ENCODE data around the gene CACNA1G.

GRCh38 chr17:50548831-50549230, 11.7 kb upstream of the CACNA1G start:
- TF ChIP-seq CTCF (IDR thresholded peaks at IDR 0.05; ENCODE audit: low read depth, low read length, missing input control), result no peak
- no peak for TF ChIP-seq YY1 (IDR thresholded peaks at IDR 0.05)
- TF ChIP-seq, protein P1, sequence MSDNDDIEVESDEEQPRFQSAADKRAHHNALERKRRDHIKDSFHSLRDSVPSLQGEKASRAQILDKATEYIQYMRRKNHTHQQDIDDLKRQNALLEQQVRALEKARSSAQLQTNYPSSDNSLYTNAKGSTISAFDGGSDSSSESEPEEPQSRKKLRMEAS (IDR thresholded peaks at IDR 0.05), result no peak
- TF ChIP-seq SP1 (IDR thresholded peaks at IDR 0.05), result no peak

Measured in liver (tissue), 3 donors.